ENCODE measurements around the gene FOXP1.

- TF ChIP-seq POLR2AphosphoS5 (IDR thresholded peaks at IDR 0.05) = no peak
- no peak for TF ChIP-seq CTCF (IDR thresholded peaks at IDR 0.05)
These were observed 603.4 kb downstream of the FOXP1 start for GRCh38 chr3:70979983-70980645.

All from breast epithelium (tissue), 3 donors.